HG03045 (cell line): ENCODE data around the gene HSPD1.
"Not testable (repeated sequence)": the region's sequence is repeated elsewhere in the genome, so short reads cannot be mapped to it uniquely, and the experiment has no call there.

Experiments used
- ATAC-seq: cut with Tn5 transposase; IDR thresholded peaks from one replicate; pipeline ENCODE4 v1.9.1; 2021; ENCODE audit warnings: mild to moderate bottlenecking, moderate library complexity; ENCODE audit not compliant: unreplicated experiment

The HSPD1 gene

GRCh38 chr2:197498235-197498936 is 1.3 kb downstream of the HSPD1 start:
- no peak for ATAC-seq

- ATAC-seq: no peak
These were observed 2.3 kb downstream of the HSPD1 start for GRCh38 chr2:197497326-197497725.

DNA sequence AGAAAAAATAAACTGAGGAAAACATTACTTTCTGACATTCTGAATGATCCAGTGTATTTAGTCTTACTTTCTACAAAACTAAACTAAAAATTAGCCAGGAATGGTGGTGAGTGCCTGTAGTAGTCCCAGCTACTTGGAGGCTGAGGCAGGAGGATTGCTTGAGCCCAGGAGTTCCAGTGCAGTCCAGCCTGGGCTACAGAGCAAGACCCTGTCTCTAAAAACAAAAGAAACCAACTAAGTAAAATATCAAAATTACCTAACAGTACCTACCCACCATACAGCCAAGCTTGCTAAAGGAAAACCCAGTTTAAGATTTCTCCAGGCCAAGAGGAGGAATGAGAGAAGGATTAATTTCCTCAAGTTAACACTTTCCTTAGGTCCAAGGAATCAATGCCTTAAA is 2.9 kb downstream of the HSPD1 start:
- no peak for ATAC-seq

- ATAC-seq: no peak
These were observed 4.1 kb downstream of the HSPD1 start for GRCh38 chr2:197495433-197496134.

DNA sequence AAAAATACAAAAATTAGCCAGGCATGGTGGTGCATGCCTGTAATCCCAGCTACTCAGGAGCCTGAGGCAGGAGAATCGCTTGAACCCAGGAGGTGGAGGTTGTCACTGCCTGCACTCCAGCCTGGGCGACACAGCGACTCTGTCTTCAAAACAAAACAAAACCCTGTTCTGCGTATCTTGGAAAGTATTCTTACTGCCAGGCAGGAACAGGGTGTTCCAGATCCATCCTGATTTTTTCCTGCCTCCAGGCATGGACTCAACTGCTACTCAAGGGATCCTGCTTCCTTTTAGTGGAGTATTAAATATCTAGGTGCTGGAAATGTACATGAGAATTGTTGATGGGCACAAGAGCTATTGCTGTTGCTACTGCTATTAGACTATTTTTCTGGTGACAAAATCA is 12.3 kb downstream of the HSPD1 start:
- ATAC-seq: no peak

DNA sequence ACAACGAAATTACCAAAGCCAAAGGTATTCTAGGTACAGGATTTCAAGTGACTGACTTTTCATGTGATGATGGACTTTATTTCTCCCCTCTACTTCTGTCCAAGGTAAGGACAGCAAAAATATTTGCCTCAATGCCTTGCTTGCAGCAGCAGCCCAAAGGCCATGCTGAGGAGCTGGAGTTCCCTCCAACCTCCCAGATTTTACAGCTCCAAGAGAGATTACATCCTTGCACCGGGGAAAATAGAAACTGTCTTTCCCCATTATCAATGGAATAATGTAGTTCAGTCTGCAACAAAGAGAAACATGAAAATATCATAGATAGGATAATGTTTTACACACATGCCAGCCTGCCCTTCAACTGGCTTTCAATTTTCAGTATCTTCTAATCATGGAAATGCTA is 13.5 kb downstream of the HSPD1 start:
- no peak for ATAC-seq

GRCh38 chr2:197484248-197484647 is 15.4 kb downstream of the HSPD1 start:
- ATAC-seq: not testable (repeated sequence)

DNA sequence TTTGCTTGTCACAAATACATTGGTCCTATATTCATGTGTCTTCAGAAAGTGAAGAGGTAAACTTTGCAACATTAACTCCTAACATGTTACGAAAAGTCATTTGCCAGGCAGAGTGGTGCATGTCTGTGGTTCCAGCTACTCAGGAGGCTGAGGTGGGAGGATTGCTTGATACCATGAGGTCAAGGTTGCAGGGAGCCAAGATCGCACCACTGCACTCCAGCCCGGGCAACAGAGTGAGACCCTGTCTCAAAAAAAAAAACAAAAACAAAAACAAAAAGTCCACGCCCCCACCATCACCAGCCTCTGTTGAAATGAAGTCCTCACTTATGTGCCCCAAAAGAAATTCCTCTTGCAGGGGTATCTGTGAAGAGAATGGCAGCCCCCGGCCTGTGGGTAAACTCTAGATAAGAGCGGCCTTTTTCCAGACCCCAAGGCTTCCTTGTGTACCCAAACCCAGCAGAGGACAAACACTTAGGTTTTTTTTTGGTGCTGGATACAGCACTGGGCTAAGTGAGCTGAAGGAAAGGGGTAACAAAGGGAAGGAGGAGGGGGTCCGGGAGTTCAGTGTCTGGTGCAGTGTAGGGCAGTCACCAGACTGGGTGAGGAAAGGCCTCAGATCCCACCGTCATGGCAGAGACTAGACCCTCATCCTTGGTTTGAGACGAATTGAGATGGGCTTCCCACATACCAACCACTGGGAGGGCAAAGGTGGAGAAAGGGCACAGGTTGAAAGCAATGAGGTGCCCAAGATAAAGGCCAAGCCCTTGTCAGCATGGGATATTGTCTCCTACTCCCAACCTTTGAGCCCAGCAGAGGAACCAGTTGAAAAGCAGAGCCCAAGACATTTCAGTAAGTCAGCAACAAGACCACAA is 19.2 kb downstream of the HSPD1 start:
- ATAC-seq: no peak

DNA sequence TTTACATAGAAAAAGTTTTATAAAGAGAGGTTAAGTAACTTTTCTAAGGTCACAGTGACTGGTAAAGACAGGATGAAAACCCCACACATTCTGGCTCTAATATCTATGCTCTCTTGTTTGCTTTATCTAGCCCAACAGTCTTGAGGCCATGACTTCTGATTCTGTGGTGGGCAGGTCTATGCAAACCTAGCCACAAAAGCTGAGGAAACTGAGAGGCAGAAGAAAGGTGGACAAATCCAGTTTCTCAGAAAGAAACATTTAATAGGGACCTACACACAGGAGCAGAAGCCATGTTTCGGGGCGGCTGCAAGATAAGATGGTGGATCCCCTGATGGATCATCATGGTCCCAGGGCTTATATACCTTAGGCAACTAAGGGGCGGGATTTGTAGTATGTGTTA is 21.8 kb downstream of the HSPD1 start:
- no peak for ATAC-seq

DNA sequence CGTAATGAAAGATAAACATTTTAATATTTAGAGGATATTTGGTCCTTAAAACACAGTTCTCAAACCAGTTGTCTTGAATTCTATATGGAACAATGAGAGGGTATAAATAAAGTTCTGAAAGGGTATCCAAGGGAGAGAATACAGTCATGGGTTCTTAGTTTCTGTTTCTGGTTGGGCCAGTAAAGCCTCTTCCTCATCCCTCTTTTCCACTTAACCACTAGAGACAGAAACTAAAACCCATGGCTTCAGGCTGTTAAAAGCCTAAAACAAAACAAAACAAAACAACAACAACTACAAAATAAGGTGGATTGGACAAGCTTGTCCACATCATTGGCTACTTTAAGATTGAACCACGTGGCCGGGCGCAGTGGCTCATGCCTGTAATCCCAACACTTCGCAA is 27.5 kb downstream of the HSPD1 start:
- ATAC-seq: no peak

DNA sequence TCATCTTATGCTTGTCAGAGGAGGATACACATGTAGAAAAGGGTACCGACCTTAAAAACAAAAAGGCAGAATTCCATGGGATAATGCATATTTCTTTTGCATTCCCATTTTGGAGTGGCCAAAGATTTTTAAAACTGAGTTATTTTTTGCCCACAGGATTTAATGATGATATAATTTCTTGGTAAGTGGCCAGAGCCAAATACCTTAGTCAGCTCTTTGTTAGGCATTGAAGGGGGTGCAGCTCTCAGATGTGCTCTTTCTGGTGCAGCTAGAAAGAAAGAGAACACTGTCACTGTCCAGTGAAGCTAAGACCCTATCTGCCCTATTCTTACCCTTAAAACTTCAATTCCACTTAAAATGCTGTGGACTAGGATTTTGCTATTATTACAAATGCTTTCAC is 35.5 kb downstream of the HSPD1 start:
- no peak for ATAC-seq

DNA sequence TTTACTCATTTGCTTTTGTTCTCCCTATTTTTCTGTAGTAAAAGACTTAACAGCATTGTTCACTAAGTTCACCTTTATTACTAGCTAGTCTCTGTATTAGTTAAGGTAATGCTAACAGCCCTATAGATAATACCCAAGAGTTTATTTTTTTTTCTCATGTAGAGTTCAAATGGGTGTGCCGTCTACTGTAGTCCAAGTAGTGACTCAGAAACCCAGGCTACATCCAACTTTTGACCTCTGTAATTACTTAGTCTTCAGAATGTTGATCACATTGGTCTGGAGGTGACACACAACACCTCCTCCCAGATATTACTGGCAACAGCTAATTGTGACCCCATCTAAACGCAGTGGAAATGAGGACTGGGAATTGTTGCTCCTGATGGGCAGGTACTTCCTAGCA is 38.6 kb downstream of the HSPD1 start:
- ATAC-seq: no peak

DNA sequence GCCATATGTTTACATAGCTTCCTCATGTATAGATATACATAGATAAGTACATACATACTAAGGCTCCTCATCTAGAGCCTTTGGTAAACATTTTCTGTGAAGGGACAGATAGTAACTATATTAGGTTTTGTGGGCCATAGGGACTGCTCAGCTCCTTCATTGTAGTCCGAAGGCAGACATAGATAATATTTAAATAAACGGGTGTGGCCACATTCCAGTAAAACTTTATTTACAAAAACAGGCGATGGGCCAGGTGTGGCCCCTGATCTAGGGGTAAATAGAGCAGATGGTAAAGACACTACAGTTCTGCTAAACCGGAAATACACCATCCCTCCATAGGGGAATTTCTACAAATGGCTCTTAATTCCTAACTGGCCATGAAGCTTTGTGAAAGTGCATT is 39.0 kb downstream of the HSPD1 start:
- ATAC-seq: no peak

DNA sequence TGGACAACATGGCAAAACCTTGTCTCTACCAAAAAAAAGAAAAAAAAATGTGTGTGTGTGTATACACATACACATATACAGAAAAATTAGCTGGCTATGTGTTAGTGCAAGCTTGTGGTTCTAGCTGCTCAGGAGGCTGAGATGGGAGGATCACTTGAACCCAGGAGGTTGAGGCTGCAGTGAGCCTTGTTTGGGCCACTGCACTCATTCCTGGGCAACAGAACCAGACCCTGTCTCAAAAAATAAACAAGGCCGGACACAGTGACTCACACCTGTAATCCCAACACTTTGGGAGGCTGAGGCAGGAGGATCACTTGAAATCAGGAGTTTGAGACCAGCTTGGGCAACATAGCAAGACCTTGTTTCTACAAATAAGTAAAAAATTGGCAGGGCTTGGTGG is 44.2 kb downstream of the HSPD1 start:
- no peak for ATAC-seq

DNA sequence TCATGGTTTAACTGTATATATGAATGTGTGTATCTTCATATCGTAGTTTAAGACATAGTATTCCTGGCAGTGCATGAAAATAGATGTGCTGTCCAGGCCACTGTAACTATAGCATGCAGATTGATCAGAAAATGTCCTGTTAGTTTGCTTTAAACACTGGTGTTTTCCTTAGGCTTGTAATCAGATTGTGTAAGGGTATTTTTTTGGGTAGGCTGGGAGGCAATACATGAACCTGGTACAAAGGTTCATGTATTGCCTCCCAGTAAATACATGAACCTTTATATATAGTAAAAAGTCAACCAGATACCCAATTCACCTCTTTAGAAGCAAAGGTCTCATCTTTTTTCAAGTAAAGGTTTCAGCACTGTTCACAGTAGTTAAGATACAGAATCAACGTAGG is 44.7 kb downstream of the HSPD1 start:
- no peak for ATAC-seq

DNA sequence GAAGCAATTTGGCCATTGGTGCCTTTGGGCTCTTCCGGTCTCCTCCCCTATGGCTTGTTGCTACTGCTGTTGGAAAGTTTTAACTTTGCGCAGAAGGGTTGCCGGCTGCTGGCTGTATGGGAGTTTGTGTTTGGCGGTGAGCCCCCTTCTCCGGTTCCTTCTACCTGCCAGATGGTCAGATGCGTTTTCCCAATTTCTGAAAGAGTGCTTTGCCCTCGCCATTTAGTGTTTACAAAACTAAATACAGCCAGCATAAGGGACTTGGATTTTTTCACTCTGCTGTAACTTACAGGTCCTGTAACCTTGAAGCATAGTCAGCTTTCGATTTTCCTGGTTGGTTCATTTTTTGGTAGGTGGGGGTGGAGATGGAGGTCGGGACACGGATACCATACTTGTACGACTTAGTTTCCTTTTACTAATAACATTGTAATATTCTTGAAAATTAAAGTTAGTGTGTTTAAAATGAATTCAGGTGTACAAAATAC is 45.7 kb downstream of the HSPD1 start:
- ATAC-seq: peak; percentile 27

- peak; percentile 97 for ATAC-seq
These were observed 46.3 kb downstream of the HSPD1 start, which contains the start of gene COQ10B for GRCh38 chr2:197453123-197453913. Gene COQ10B, plus strand, starts transcription at chr2:197453552. Its CDS starts 9 bp downstream, at chr2:197453561.

DNA sequence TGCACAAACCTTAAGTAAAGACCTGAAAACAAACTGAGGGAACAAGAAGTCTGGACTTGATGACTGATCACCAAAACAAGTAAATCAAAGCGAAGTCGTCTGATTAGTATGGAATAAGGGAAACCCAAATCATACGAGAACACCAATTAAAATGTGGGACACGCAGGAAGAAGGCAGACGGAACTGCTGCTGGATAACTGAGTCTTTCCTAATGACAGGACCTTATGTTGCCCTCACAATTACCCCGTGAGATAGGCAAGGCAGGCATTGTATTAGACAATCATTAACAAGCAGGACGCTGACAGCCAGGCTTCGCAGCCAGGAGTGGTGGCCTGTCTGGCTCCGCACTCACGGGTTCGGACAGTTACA is 46.9 kb downstream of the HSPD1 start:
- ATAC-seq: no peak

DNA sequence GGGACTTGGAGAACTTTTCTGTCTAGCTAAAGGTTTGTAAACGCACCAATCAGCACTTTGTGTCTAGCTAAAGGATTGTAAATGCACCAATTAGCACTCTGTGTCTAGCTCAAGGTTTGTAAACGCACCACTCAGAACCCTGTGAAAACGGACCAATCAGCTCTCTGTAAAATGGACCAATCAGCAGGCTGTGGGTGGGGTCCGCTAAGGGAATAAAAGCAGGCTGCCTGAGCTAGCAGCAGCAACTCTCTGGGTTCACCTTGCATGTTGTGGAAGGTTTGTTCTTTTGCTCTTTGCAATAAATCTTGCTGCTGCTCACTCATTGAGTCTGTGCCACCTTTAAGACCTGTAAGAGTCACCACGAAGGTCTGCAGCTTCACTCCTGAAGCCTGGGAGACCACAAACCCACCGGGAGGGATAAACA is 48.7 kb downstream of the HSPD1 start:
- ATAC-seq: not testable (repeated sequence)

DNA sequence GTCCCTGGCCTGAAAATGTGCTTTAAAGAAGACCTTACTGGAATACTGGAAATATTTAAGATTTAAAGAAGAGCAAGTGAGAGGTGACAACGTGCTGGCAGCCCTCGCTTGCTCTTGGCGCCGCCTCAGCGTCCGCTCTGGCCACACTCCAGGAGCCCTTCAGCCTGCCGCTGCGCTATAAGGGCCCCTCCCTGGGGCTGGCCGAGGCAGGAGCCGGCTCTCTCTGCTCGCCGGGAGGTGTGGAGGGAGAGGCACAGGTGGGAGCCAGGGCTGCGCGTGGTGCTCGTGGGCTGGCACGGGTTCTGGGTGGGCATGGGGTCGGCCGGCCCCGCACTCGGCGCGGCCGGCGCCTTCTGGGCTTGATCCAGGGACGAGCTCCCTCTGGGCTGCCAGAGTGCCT is 49.2 kb downstream of the HSPD1 start:
- ATAC-seq: no peak

DNA sequence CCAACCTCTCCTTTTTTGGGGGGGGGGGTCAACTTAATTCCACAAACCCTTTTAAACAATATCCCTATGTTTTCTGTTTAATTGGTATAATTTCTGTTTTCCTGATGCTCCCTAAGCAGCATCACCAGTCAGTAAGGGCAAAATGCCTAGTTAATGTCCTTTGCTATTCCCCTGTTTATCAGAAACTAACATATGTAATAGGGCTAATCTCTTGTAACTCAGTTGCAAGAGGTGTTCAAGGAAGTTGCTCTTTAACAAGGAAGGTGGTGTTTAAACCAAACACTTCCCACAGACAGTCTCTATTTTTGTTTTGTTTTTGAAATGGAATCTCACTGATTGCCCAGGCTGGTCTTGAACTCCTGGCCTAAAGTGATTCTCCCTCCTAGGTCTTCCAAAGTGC is 52.8 kb downstream of the HSPD1 start:
- no peak for ATAC-seq
